Measurements from ENCODE around the gene TBC1D3I. TPM values are rescaled to one million over a fixed set of nuclear protein-coding genes. Genes with fewer than 3 reads are reported as not detected.
"Not testable (repeated sequence)": the region's sequence is repeated elsewhere in the genome, so short reads cannot be mapped to it uniquely, and the experiment has no call there.

TBC1D3I gene
- total RNA-seq: 0.60 to 1.3 TPM (median 0.80 TPM) in 3 replicates

- H3K27me3 Mint-ChIP-seq (ENCODE audit: low read depth); H3K9me3 Mint-ChIP-seq; H3K27ac Mint-ChIP-seq; DNase-seq (ENCODE audit: low spot score in 2 of 2, unreplicated experiment in 2 of 2); H3K36me3 Mint-ChIP-seq; H3K4me3 Mint-ChIP-seq; H3K4me1 Mint-ChIP-seq: not testable (repeated sequence)
Measured at GRCh38 chr17:36264470-36264869, at the start of gene TBC1D3I. TSS of gene TBC1D3I (minus strand) at chr17:36264570. CDS start at chr17:36262985, 1,585 bp downstream.

- H3K4me3 Mint-ChIP-seq; H3K4me1 Mint-ChIP-seq; H3K9me3 Mint-ChIP-seq; H3K36me3 Mint-ChIP-seq; DNase-seq (ENCODE audit: low spot score in 2 of 2, unreplicated experiment in 2 of 2); H3K27me3 Mint-ChIP-seq (ENCODE audit: low read depth); H3K27ac Mint-ChIP-seq: not testable (repeated sequence)
Measured at GRCh38 chr17:36295161-36295560, 30.8 kb upstream of the TBC1D3I start.

GRCh38 chr17:36289965-36290612 is 25.7 kb upstream of the TBC1D3I start:
- H3K4me1 Mint-ChIP-seq; H3K36me3 Mint-ChIP-seq; H3K27ac Mint-ChIP-seq; H3K27me3 Mint-ChIP-seq (ENCODE audit: low read depth); DNase-seq (ENCODE audit: low spot score in 2 of 2, unreplicated experiment in 2 of 2); H3K9me3 Mint-ChIP-seq; H3K4me3 Mint-ChIP-seq: not testable (repeated sequence)

- H3K27ac Mint-ChIP-seq; H3K4me3 Mint-ChIP-seq; H3K27me3 Mint-ChIP-seq (ENCODE audit: low read depth); H3K9me3 Mint-ChIP-seq; H3K4me1 Mint-ChIP-seq; H3K36me3 Mint-ChIP-seq; DNase-seq (ENCODE audit: low spot score in 2 of 2, unreplicated experiment in 2 of 2): not testable (repeated sequence)
Measured at GRCh38 chr17:36284219-36284618, 19.8 kb upstream of the TBC1D3I start.

- DNase-seq (ENCODE audit: low spot score in 2 of 2, unreplicated experiment in 2 of 2); H3K4me1 Mint-ChIP-seq; H3K27ac Mint-ChIP-seq; H3K9me3 Mint-ChIP-seq; H3K27me3 Mint-ChIP-seq (ENCODE audit: low read depth); H3K4me3 Mint-ChIP-seq; H3K36me3 Mint-ChIP-seq: not testable (repeated sequence)
Measured at GRCh38 chr17:36283256-36283655, 18.9 kb upstream of the TBC1D3I start.

GRCh38 chr17:36242046-36242445 is 22.3 kb downstream of the TBC1D3I start:
- H3K4me3 Mint-ChIP-seq; H3K9me3 Mint-ChIP-seq; H3K27ac Mint-ChIP-seq; DNase-seq (ENCODE audit: low spot score in 2 of 2, unreplicated experiment in 2 of 2); H3K36me3 Mint-ChIP-seq; H3K27me3 Mint-ChIP-seq (ENCODE audit: low read depth); H3K4me1 Mint-ChIP-seq: not testable (repeated sequence)

GRCh38 chr17:36229644-36230043 is 34.7 kb downstream of the TBC1D3I start:
- not testable (repeated sequence) for DNase-seq (ENCODE audit: low spot score in 2 of 2, unreplicated experiment in 2 of 2); H3K36me3 Mint-ChIP-seq; H3K27me3 Mint-ChIP-seq (ENCODE audit: low read depth); H3K4me3 Mint-ChIP-seq; H3K9me3 Mint-ChIP-seq; H3K4me1 Mint-ChIP-seq; H3K27ac Mint-ChIP-seq

GRCh38 chr17:36222967-36223366 is 41.4 kb downstream of the TBC1D3I start:
- DNase-seq (ENCODE audit: low spot score in 2 of 2, unreplicated experiment in 2 of 2); H3K4me1 Mint-ChIP-seq; H3K36me3 Mint-ChIP-seq; H3K27ac Mint-ChIP-seq; H3K4me3 Mint-ChIP-seq: not testable (repeated sequence)
- H3K9me3 Mint-ChIP-seq: peaks cover 14% of the 10 kb centered on the region
- H3K27me3 Mint-ChIP-seq (ENCODE audit: low read depth): peaks cover 17% of the 10 kb centered on the region

GRCh38 chr17:36221581-36222100 is 42.7 kb downstream of the TBC1D3I start:
- DNase-seq (ENCODE audit: low spot score in 2 of 2, unreplicated experiment in 2 of 2); H3K4me3 Mint-ChIP-seq; H3K27ac Mint-ChIP-seq; H3K36me3 Mint-ChIP-seq; H3K4me1 Mint-ChIP-seq: not testable (repeated sequence)
- peak; percentile 27 for TF ChIP-seq CTCF (IDR thresholded peaks at IDR 0.05; ENCODE audit: unreplicated experiment)
- peaks cover 19% of the 10 kb centered on the region for H3K9me3 Mint-ChIP-seq
- H3K27me3 Mint-ChIP-seq (ENCODE audit: low read depth): peaks cover 23% of the 10 kb centered on the region

GRCh38 chr17:36220737-36221580 is 43.4 kb downstream of the TBC1D3I start:
- H3K4me1 Mint-ChIP-seq; H3K27ac Mint-ChIP-seq; H3K4me3 Mint-ChIP-seq; H3K36me3 Mint-ChIP-seq; DNase-seq (ENCODE audit: low spot score in 2 of 2, unreplicated experiment in 2 of 2): not testable (repeated sequence)
- Mint-ChIP-seq H3K27me3 (ENCODE audit: low read depth) (peaks cover 26% of the 10 kb centered on the region), H3K9me3 (peaks cover 19% of the 10 kb centered on the region)

GRCh38 chr17:36219556-36219955 is 44.8 kb downstream of the TBC1D3I start:
- not testable (repeated sequence) for DNase-seq (ENCODE audit: low spot score in 2 of 2, unreplicated experiment in 2 of 2); H3K4me1 Mint-ChIP-seq; H3K4me3 Mint-ChIP-seq

GRCh38 chr17:36215406-36216308 is 48.7 kb downstream of the TBC1D3I start:
- Mint-ChIP-seq H3K27me3 (ENCODE audit: low read depth) (peaks cover 61% of the 10 kb centered on the region), H3K9me3 (peaks cover 19% of the 10 kb centered on the region)
- H3K36me3 Mint-ChIP-seq; H3K4me3 Mint-ChIP-seq; DNase-seq (ENCODE audit: low spot score in 2 of 2, unreplicated experiment in 2 of 2); H3K27ac Mint-ChIP-seq; H3K4me1 Mint-ChIP-seq: not testable (repeated sequence)

More at GRCh38 chr17:36219556-36219955, 44.8 kb downstream of the TBC1D3I start:
- H3K36me3 Mint-ChIP-seq, H3K27ac Mint-ChIP-seq: not testable (repeated sequence)
- peaks cover 19% of the 10 kb centered on the region for H3K9me3 Mint-ChIP-seq
- H3K27me3 Mint-ChIP-seq (ENCODE audit: low read depth): peaks cover 38% of the 10 kb centered on the region

Data from mesothelial cell of epicardium (in vitro differentiated cells).